ENCODE results near the gene CRYGB.
"Not testable (repeated sequence)": the region's sequence is repeated elsewhere in the genome, so short reads cannot be mapped to it uniquely, and the experiment has no call there.

The CRYGB gene

GRCh38 chr2:208112273-208112745 lies 33.6 kb downstream of the CRYGB start:
- DNase-seq, result not testable (repeated sequence)

GRCh38 chr2:208103616-208104015 lies 42.3 kb downstream of the CRYGB start:
- no peak for DNase-seq

DNA sequence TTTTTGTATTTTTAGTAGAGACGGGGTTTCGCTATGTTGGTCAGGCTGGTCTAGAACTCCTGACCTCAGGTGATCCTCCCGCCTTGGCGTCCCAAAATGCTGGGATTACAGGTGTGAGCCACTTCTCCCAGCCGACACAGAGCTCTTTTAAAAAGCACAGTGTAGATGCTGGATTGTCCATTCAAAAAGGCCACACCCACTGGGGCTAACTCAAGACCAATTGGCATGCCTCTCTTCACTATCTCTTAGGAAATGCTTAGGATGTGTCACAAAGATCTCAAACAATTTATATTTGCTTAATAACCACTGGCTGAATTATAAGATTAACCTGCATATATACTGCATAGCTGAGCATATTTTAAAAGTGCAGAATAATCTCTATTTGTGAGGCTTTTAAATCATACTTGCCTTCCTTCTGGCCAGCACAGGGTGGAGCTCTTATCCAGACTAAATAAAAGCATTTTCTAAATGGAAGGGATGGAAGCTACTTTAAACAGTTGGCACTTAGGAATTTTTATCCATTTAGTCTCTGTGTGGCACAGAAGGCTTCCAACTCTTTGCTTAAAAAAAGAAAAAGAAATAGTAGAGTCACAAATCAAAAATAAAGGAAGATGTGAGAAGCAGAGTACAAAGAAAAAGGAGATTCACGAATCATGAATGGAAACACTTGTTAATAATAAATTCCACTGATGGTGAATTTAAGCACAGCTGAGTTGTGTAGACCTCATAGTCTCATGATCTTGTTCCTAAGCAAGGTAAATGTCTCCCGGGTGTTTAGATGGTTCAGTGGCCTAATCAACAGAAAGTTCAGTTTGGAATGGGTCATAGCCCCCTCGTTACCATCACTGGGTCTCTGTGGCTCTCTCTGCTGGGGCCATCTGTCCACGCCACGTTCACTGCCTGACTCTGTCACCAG lies 44.0 kb downstream of the CRYGB start:
- no peak for DNase-seq

- no peak for DNase-seq
Observed at GRCh38 chr2:208099682-208100470, 46.1 kb downstream of the CRYGB start.

DNA sequence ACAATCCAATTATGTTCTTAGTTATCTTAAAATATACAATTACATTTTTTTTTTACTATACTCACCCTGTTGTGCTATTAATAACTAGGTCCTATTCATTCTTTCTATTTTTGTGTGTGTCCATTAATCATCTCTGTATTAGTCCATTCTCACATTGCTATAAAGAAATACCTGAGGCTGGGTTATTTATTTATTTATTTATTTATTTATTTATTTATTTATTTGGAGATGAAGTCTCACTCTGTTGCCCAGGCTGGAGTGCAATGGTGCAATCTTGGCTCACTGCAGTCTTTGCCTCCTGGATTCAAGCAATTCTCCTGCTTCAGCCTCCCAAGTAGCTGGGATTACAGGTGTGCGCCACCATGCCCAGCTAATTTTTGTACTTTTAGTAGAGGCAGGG lies 47.3 kb downstream of the CRYGB start:
- DNase-seq, result not testable (repeated sequence)

DNA sequence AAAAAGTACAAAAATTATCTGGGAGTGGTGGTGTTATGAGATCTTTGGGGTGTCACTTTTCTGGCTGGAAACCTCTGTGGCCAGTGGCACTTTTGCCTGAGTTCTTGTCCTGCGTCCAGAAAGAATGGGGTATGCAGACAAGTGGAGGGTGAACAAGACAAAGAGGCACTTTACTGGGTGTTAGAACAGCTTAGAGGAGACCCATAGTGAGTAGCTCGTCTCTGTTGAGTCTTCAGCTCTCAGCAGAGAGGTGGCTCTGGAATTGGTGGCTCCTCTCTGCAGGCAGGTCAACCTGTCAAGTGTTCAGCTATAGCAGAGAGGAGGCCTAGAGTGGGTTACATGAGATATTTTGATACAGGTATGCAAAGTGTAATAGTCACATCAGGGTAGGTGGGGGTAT lies 47.7 kb downstream of the CRYGB start:
- DNase-seq, result no peak

DNA sequence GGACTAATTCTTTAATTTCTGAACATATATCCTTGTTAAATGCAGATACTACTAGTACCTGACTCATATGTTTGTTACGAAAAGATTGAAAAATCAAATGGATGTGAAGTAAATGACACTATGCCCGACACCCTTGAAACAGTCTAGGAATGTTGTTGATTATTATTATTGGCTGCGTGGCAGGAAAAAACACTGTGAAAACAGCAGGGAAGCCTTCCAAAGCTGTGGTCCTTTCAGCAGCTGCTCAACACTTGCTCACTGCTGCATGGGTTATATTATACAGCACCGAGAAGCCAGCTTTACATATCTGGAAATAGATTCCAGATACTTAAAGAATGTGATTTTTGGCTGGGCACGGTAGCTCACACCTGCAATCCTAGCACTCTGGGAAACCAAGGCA lies 48.2 kb downstream of the CRYGB start:
- DNase-seq, result no peak

- no peak for DNase-seq
Observed at GRCh38 chr2:208097313-208097712, 48.6 kb downstream of the CRYGB start.

- no peak for DNase-seq
Observed at GRCh38 chr2:208096080-208096479, 49.9 kb downstream of the CRYGB start.

GRCh38 chr2:208093128-208093527 lies 52.8 kb downstream of the CRYGB start:
- no peak for DNase-seq
